GM12875 (cell line): ENCODE measurements around the gene OR14A2.
"Not testable (repeated sequence)": the region's sequence is repeated elsewhere in the genome, so short reads cannot be mapped to it uniquely, and the experiment has no call there.

Source experiments
- H3K4me3 ChIP-seq: one replicate; pipeline ENCODE4 v1.5.1; 2011; ENCODE audit warnings: low read depth, low read length, control low read depth
- CTCF ChIP-seq: IDR thresholded peaks from 2 replicates; pipeline ENCODE4 v1.5.1; 2011; ENCODE audit warnings: low read depth, mild to moderate bottlenecking, control low read depth, inconsistent platforms, low read length, moderate library complexity, borderline replicate concordance; ENCODE audit not compliant: insufficient read depth

OR14A2 gene

DNA sequence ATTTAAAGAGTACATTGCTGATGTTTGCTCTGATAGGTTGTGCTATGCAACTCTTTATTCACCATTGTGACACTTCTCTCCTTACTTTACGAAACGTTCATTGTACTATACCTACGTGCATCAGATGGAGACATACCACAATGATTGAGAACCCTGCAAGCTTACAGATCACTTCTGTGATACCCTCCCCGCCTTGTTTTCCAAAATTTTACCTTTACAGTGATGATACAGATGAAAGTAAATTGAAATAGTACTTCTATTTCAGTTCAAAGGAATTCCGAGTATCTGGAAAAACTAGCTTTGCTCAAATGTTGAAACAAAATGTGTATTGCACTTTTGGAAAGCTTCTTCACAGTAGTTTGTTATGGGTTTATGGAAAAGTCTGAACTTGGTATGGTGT, 6.2 kb downstream of the OR14A2 start:
- no peak overlapping the region for H3K4me3 ChIP-seq
- TF ChIP-seq CTCF: no peak

DNA sequence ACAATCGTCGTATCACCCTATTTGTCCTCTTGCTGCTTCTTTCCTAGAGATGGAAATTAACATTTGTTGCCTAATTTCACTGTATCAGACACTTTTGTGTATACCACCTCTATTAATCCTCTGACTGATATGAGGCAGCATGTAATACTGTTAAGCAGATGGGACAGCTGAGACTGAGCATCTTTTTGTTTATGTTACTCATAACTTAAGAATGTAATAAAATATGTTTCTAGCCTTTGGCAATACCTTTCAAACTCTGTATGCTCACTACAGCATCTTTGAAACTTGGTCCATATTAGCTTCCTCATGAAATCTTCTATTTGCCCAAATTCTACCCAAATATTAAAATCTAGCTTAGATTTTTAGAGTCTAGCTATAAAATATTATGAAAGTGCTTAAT, 7.2 kb downstream of the OR14A2 start:
- H3K4me3 ChIP-seq: no peak overlapping the region
- TF ChIP-seq CTCF: no peak

DNA sequence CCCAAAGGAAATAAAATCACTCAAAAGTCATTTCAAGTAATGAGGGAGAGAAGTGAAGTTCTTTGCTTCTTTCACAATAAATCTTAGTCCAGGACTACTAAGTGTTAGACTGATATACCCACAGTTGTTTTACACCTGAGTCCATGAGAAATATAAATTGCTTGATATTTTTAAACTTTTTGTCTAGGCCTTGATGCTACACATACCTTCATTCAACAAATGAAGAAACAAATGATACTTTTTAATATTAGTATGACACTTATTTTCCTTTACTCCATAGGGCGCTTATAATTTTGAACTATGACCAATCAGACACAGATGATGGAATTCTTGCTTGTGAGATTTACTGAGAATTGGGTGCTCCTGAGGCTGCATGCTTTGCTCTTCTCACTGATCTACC, 9.6 kb downstream of the OR14A2 start, which contains the start of gene OR14K1:
TSS of gene OR14K1 (plus strand) at position 301 of the 400 bp plus-strand sequence. CDS start at position 301, 0 bp downstream.
- TF ChIP-seq CTCF: no peak
- H3K4me3 ChIP-seq: no peak within 1 kb of the TSS

DNA sequence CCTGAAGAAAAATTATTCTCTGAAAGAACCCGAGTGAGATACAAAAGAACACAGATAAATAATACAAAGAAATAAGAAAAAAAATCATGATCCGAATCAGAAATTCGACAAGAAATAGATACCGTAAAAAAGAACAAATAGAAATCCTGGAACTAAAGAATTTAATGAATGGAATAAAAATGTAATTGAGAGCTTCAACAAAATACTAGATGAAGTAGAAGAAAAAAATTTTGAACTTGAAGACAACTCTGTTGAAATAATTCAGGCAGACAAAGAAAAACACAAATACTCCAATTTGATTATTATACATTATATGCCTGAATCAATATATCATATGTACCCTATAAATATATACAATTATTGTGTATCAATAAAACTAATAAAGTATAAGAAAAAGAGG, 26.7 kb downstream of the OR14A2 start:
- no peak overlapping the region for H3K4me3 ChIP-seq

DNA sequence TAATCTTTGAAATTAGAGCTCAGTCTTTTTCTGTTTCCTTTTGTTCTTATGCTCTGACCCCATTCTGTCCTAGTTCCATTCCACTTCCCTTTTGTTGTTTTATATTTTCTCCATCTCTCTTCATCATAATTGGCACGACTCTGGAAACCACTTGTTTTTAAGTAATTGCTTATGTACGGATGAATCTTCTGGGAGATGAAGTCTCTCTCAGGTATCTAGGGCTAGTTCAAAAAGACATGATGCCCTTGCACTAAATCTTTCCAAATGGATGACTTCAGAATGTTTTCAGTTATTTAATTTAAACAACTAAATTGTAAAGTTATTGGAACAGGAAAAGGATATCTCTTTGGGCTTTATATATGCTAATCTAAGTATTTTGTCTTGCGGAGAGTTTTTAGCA, 31.4 kb downstream of the OR14A2 start, which contains the start of gene OR6F1:
TSS of gene OR6F1 (minus strand) at position 101 of the 400 bp plus-strand sequence. CDS start 3,891 bp downstream, outside the sequence.
- no peak for TF ChIP-seq CTCF
- no peak within 1 kb of the TSS for H3K4me3 ChIP-seq

More for the DNA sequence above, 26.7 kb downstream of the OR14A2 start:
- no peak for TF ChIP-seq CTCF

- no peak for TF ChIP-seq CTCF
- no peak overlapping the region for H3K4me3 ChIP-seq
Observed at GRCh38 chr1:247713753-247714152, 34.2 kb downstream of the OR14A2 start.

- H3K4me3 ChIP-seq: not testable (repeated sequence)
Observed at GRCh38 chr1:247710681-247711080, 37.3 kb downstream of the OR14A2 start.

GRCh38 chr1:247701338-247701737, 46.6 kb downstream of the OR14A2 start:
- TF ChIP-seq CTCF: no peak
- H3K4me3 ChIP-seq: no peak overlapping the region
